ENCODE measurements around the gene DIDO1. TPM values are rescaled to one million over a fixed set of nuclear protein-coding genes. Genes with fewer than 3 reads are reported as not detected.
A peak's percentile ranks its signal among the peaks of the same experiment; 100 is the strongest.

DIDO1 gene
- total and polyA plus RNA-seq, 2 of the 13 experiments (the other 11 are each of a cell fraction or from before 2014, with no cell fraction given), result 75.0 to 75.1 TPM

- TF ChIP-seq NR1H2 (CRISPR knock-in tag; IDR thresholded peaks at IDR 0.05; ENCODE audit: borderline replicate concordance, low read depth), result no peak
- no peak for TF ChIP-seq REPIN1 (CRISPR knock-in tag; IDR thresholded peaks at IDR 0.05; ENCODE audit: borderline replicate concordance, low read depth)
- TF ChIP-seq MYC (CRISPR knock-in tag; IDR thresholded peaks at IDR 0.05; ENCODE audit: borderline replicate concordance), result peak; percentile 27; the same call in 1 of the 2 replicates
- TF ChIP-seq ZNF30 (CRISPR knock-in tag; IDR thresholded peaks at IDR 0.05), result no peak
- no peak for TF ChIP-seq HDAC6 (IDR thresholded peaks at IDR 0.05; ENCODE audit: low read depth, low read length)
- no peak for TF ChIP-seq SIN3B (IDR thresholded peaks at IDR 0.05; ENCODE audit: low read length)
- TF ChIP-seq SKI (IDR thresholded peaks at IDR 0.05; ENCODE audit: partially characterized antibody), result no peak
- TF ChIP-seq, protein P1, sequence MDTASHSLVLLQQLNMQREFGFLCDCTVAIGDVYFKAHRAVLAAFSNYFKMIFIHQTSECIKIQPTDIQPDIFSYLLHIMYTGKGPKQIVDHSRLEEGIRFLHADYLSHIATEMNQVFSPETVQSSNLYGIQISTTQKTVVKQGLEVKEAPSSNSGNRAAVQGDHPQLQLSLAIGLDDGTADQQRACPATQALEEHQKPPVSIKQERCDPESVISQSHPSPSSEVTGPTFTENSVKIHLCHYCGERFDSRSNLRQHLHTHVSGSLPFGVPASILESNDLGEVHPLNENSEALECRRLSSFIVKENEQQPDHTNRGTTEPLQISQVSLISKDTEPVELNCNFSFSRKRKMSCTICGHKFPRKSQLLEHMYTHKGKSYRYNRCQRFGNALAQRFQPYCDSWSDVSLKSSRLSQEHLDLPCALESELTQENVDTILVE (CRISPR knock-in tag; IDR thresholded peaks at IDR 0.05), result no peak
- TF ChIP-seq ETV5 (CRISPR knock-in tag; IDR thresholded peaks at IDR 0.05; ENCODE audit: borderline replicate concordance), result 0 out of 2 replicates have a peak, but pooled peaks have one; percentile 23
- TF ChIP-seq MED1 (CRISPR knock-in tag; IDR thresholded peaks at IDR 0.05), result peak; percentile 16; the same call in 1 of the 2 replicates
- TF ChIP-seq TSC22D2 (CRISPR knock-in tag; IDR thresholded peaks at IDR 0.05; ENCODE audit: borderline replicate concordance), result no peak
- no peak for TF ChIP-seq ZNF451 (CRISPR knock-in tag; IDR thresholded peaks at IDR 0.05)
- TF ChIP-seq, protein P2, sequence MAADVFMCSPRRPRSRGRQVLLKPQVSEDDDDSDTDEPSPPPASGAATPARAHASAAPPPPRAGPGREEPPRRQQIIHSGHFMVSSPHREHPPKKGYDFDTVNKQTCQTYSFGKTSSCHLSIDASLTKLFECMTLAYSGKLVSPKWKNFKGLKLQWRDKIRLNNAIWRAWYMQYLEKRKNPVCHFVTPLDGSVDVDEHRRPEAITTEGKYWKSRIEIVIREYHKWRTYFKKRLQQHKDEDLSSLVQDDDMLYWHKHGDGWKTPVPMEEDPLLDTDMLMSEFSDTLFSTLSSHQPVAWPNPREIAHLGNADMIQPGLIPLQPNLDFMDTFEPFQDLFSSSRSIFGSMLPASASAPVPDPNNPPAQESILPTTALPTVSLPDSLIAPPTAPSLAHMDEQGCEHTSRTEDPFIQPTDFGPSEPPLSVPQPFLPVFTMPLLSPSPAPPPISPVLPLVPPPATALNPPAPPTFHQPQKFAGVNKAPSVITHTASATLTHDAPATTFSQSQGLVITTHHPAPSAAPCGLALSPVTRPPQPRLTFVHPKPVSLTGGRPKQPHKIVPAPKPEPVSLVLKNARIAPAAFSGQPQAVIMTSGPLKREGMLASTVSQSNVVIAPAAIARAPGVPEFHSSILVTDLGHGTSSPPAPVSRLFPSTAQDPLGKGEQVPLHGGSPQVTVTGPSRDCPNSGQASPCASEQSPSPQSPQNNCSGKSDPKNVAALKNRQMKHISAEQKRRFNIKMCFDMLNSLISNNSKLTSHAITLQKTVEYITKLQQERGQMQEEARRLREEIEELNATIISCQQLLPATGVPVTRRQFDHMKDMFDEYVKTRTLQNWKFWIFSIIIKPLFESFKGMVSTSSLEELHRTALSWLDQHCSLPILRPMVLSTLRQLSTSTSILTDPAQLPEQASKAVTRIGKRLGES (CRISPR knock-in tag; IDR thresholded peaks at IDR 0.05; ENCODE audit: borderline replicate concordance), result no peak
- TF ChIP-seq CTCF (CRISPR knock-in tag; IDR thresholded peaks at IDR 0.05), result peak; percentile 37; the same call in 1 of the 2 replicates
- TF ChIP-seq MATR3 (CRISPR knock-in tag; IDR thresholded peaks at IDR 0.05), result no peak
- no peak; the same call in 1 of the 2 replicates for TF ChIP-seq PPARG (CRISPR knock-in tag; conservative IDR thresholded peaks at IDR 0.05)
- no peak for TF ChIP-seq AFF4 (CRISPR knock-in tag; IDR thresholded peaks at IDR 0.05)
- TF ChIP-seq FOXA1 (IDR thresholded peaks at IDR 0.05), result no peak
- no peak for TF ChIP-seq FOXA1 (CRISPR knock-in tag; IDR thresholded peaks at IDR 0.05)
- TF ChIP-seq MAZ (IDR thresholded peaks at IDR 0.05; ENCODE audit: borderline replicate concordance, low read depth, low read length), result no peak
- TF ChIP-seq MAZ (CRISPR knock-in tag; IDR thresholded peaks at IDR 0.05; ENCODE audit: low read depth), result peak; percentile 82
These were observed 42.3 kb upstream of the DIDO1 start (continued) for GRCh38 chr20:62968378-62969178.

Data from HepG2 (cell line).